HG02763 (cell line): ENCODE measurements around the gene POLD2.
A peak's percentile ranks its signal among the peaks of the same experiment; 100 is the strongest.

Source experiments
- ATAC-seq: cut with Tn5 transposase; IDR thresholded peaks from one replicate; pipeline ENCODE4 v1.9.1; 2021; ENCODE audit warnings: mild to moderate bottlenecking, moderate library complexity; ENCODE audit not compliant: unreplicated experiment

Gene POLD2

DNA sequence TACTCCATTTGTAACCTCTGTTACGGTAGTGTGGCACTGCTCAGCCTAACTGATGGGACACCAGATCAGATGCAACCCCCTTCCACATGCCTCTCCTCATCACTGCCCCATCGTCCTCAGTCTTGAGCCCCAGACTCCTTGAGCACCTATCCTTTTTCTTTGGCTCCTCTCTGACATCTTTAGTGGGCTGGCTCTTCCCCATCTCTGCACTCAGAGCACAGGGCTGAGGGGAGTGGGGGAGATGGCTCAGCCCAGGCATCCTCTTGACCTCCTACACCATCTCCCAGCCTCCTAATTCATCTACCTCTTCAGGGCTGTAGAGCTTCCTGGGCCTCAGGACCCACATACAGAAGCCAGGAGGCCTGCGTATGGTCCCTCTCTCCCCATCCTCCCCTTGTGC is 39.6 kb downstream of the POLD2 start:
- no peak for ATAC-seq

DNA sequence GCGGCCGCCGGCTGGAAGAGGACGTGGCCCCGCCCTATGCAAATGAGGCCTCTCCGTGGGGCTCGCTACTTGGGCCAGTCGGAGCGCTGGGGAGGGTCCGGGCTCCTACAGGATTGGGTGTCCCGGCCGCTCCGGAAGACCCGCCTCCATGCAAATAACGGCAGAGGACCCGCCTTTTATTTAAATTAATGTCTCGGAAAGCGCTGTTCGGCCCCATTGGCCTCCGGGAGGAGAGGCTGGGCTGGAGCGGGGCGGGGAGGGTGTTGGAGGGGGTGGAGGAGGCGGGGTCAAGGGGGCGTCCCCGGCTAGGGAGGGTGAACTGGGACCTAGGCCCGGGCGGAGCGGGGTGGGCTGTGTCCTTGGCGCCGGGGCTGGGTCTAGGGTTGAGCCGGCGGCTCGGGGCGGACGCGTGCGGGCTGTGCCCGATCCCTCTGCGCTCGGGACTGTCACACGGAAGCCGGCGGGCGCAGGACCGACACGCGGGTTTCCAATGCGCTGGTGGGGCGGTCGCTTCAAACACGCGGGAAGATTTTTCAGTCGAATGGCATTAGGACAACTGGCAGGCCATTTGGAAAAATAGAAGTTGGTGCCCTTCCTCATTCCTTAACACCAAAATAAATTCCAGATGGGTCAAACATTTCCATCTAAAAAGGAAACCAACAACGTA is 40.7 kb downstream of the POLD2 start:
- ATAC-seq = peak; percentile 90

DNA sequence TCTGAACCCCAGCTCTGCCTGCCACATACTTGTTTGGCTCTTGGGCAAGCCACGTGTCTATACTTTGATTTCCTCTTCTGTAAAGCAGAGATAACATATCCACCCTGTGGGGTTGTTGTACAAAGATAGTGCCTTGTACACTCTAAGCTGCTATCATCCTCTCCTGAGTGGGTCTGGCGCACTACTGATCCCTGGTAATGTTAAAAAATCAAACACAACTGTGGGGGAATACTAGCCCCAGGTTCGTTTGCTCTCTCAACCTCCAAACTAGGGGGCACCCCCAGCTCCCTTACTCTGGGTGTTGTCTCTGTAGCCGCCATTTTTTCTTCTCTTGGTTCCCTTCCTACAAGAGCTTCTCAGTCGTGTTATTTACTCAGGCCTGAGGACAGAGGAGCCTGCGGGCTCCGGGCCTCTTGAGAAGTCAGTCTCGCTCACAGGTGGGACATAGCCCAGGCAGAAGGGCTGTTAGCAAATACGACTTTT is 42.0 kb downstream of the POLD2 start:
- no peak for ATAC-seq

DNA sequence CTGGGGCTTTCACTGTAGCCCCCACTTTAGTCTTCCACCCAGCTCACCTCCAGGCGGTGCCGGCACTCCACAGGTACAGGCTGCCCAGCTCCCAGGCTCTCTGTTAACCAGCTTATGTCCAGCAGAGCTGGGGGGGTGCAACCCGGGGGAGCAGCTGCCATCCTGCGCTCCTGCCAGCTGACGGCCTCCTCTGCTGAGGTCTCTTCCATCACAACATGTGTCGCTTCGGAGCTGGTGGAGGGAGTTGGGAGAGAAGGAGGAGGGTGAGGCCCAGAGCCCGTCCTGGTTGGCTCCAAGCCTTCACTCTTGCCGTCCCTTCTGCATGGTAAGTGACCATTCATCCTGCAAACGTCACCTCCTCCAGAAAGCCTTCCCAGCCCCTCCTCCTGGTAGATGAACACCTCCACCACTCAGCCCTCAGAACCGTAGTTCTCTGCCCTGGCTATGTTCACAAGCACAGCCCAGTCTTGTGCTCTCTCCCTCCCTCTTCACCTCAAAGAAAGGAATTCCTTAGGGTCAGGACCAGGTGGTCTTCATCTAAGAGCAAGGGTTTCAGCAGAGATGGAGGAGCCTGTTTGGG is 42.6 kb downstream of the POLD2 start:
- no peak for ATAC-seq

DNA sequence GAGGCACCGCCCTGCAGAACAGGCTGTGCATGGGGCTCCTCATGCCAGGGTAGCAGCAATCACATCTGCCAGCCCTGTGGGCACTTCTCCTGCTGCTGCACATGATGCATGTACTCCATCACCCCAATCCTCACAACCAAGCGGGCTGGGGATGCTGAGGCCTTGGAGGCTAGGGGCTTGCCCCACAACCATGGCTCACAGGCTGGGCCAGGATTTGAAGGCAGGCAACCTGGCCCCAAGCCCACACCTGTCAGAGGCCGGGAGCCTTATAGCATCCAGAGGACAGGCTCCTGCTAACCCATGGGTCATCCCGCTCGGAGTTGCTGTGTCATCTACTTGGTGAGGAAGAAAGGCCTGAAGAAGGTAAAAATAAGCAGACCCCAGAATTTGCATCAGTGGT is 43.2 kb downstream of the POLD2 start:
- ATAC-seq = no peak

DNA sequence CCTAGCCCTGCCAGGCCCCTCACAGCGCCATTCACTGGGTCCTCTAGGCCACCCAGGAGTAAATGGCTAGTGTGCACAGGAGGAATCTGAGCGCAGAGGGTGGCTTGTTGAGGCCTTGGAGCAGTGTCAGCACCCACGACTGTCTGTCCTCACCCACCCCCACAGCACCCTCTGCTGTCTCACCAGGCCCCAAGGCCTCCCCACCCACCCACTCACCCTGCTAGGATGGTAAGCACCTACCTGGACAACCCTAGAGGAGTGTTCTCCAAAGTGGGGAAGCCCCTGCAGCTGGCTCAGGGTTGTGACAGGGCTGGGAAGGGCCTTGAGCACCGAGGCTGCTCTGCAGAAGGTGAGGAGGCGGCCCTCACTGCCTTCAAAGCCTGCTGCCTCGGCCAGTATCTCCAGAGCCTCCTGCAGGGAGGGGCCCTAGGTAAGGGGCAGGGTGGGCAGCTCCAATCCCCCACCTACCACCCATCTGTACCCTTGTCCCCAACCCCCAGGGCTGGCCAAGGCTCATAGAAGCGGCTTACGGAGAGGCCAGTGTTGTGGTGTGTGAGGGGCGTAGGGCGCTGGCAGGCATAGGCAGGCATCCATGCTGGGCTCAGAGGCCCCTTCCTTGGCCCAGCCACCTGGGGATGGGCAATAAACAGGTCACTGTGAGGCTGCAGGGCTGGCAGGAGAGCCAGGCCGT is 43.9 kb downstream of the POLD2 start:
- ATAC-seq = no peak

DNA sequence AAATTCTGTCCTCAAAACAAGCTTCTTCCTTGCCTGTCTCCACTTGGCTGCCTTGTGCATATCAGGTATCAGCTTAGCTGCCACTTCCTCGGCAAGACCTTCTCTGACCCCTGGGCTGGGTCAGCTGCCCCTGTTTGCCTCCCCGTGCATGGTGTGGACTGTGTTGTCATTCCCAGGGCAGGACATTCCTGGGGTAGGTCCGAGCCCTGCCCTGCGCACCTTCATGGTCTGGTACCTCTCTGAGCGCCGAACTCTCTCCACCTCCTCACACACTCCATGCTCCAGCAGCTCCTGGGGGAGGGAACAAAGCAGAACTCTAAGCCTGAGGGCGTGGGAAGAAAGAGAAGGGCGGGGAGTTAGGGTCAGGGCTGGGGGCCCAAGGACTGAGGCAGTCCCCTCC is 44.8 kb downstream of the POLD2 start:
- no peak for ATAC-seq

DNA sequence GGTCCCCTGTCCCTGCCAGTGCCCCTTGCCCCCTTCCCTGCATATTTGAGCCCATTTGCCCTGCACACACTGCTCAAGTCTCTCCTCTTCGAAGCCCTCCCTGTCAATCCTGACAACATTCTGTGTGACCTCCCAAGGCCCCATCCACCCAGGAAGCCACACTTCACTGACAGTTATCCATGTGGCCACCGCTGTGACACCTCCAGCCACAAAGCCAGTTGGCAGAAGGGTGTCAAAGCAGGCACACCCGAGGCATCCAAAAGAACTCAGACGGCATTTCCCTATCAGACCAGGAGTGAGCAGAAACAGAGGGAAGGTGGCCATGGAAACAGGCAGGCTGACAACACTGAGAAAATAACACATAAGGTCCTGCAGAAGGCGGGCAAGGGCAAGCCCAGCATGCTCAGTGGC is 45.7 kb downstream of the POLD2 start:
- ATAC-seq = no peak

DNA sequence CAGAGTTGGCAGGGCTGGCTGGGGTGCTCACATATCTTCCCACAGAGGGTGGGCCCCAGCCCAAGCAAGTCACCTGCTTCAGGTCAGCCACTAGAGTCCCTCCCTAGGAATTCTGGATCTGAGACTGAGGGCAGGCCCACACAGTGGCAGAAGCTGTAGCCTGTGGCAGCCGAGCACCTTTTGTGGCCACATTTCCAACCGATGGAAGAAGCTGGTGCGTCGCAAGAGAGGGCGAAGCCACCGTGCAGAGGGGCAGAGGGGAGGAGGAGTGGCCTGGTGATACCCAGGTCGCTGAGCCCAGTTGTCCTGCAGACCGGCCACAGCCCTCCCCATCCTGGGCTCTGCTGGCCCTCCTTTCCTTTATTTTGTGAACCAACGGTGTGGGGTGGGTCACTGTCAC is 46.3 kb downstream of the POLD2 start:
- no peak for ATAC-seq

DNA sequence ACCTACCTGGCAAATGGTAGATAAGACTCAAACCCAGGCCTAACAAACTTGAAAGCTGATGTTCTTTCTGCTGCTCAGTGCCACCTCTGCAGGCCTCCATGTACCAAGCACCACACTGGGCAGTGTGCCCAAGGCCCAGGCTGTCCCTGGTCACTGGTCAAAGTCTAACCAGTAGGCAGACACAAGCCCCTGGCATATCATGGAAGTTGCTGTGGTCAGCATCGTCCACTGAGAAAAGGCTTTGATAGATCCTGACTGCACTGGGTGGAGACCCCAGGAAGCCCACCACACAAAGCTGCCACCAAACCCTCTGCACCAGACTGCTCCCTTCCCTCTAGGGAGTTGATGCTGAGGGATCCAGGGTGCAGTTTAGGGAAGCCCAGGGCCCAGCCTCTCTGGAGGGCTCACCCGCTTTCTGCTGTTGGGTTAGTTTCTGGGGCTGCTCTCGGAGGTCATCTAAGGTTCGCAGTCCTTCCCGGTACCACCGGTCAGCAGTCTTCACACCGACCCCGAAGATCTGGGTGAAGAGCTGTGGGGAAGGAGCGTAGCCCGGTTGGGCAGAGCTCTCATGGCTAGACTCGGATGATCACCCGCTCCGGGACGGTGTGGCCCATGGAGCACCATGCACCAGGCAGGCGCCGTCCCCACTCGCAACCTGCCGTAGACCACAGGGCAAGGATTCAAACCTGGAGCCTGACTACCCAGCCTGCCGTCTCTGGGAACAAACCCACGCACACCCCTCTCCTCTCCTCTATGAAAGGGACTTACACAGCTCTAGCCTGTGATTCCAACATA is 47.0 kb downstream of the POLD2 start:
- no peak for ATAC-seq

DNA sequence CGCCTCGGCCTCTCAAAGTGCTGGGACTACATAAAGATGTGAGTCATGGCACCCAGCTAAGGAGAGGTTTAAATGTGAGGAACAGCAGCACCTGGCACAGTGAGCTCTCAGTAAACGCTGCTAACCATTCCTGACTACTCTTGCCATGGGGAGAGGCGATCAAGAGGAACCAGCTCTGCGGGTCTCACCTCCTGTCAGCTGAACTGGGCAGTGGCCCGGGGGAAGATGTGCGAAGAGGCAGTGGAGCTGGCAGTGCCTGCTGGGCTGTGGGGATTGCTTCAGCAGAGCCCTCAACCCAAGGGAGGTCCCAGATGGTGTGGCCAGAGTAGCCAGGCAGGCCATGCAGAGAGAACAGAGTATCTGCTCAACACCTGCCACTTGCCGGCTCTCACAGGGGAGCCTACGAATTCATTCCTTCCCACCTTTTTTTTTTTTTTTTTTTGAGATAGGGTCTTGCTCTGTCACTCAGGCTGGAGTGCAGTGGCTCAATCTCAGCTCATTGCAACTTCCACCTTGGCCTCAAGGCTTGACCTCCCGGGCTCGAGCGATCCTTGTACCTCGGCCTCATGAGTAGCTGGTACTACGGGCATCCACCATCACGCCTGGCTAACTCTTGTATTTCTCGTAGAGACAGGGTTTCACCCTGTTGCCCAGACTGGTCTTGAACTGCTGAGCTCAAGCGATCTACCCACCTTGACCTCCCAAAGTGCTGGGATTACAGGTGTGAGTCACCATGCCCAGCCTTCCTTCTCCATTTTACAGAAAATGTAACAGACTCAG is 47.9 kb downstream of the POLD2 start:
- ATAC-seq = no peak

DNA sequence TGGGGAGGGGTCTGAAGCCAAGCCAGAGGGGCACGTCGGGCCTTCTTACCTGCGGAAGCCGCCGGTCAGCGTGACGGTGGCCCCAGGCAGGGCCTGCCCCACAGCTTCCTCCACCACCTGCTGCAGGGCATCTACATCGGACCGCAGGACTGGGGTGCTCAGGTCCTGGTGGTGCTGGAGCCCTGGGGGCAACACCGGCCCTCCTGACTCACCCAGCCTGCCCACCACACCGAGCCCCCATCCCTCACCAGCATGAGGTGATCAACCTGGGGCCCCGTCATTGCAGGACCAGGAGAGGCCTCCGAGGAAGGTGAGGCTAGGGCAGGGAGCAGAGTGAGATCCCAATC is 49.0 kb downstream of the POLD2 start:
- no peak for ATAC-seq

DNA sequence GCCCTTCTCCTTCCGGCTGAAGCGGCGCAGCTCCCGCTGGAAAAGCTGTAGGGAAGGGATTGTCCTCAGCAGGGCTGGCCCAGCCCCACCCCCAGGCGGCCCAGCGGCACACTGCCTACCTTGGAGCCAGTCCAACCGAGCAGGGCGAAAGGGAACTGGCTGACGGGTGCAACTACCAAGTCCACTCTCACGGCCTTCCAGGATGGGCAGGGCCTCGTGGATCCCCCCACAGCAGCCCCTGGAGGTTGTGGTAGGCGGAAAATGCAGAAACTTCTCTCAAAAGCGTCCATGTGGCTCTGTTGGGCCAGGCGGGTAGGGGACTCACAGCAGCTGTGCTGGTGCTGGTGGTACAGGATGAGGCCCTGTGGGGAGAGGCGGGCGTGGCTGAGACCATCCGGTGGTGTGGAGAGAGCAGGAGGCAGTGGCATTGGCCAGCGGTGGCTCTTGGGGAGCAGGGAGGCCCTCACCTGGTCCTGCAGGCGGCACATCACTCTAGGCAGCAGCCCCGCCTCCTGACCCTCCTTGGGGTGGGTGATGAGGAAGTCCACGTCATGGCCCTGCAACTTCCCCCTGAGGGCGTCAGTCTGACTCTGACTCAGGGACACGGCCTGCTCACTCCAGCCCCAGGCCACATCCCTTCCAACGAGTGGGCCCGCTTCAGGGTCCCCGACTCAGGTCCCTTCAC is 49.5 kb downstream of the POLD2 start:
- ATAC-seq = no peak

DNA sequence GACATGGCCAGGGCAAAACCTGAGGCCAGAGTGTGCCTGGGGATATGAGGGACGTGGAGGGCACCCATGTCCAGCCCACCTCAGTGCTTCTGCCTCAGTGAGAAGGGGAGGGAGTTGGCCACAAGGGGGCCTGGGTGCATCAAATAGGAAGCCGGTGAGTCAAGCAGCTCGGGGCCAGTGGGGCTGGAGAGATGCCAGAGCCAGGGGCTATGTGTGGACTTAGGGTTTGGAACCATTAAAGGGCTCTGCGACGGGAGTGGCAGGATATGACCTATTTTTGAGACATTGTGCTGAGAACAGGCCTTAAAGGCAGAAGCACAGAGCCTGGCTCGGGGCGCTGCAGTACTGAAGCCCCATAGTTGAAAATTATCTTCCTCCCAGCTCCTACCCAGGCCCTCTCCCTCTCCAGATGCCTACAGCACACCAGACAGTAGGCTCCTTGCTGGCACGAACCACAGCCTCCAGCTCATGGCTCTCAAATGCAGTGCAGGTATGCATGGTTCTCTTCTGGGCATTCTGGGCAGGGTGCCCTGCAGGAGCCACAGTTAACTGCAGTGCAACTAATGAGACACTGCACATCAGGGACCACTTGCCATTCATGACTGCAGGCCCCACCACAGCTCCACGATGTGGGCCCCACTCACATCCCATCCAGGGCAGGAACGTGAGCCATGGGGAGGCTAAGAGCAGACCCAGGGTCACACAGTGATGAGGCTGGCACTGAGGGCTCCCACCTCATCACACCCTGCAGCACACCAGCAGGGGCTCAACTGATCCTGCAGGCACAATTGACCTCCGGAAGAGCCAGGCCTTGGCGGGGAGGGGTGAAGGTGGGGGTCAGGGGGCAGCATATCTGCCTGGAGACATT is 50.8 kb downstream of the POLD2 start:
- no peak for ATAC-seq

DNA sequence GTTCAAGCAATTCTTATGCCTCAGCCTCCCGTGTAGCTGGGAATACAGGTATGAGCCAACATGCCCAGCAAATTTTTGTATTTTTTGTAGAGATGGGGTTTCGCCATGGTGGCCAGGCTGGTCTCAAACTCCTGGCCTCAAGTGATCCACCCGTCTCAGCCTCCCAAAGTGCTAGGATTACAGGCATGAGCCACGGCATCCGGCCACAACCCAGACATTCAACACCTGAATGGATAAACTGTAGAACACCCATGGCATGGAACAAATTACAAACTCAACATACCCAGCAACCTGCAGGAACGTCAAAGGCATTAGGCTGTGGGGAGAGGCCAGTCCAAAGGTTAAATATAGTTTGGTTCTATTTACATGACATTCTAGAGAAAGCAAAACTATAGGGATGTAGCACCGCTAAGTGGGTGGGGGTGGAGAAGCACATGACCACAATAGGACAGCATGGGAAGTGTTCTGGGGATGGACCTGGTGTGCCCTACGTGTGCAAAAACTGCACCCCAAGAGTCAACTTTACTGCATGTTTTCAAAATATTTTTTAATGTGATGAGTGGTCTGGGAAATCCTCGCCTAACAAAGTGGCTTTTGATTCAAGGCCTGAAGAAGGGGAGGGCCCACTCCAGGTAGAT is 51.5 kb downstream of the POLD2 start:
- ATAC-seq = no peak

DNA sequence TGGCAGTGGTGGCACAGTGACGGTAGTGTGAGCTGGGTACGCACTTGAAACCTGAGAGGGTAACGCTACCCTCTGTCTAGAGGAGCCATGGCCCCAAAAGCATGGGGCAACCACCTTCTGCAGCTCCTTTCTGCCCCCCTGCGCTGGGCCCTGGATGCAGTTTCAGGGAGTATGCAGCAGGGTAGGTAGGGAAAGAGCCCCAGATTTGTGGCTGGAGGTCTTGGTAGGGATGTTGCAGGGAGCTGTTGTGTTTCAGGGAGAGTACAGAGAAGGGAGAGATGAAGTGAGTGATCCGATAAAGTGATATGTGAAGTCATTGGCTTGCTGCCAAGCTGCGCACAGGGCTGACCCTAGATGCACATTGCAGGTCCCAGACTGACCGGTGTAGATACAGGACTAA is 55.3 kb downstream of the POLD2 start:
- ATAC-seq = no peak

DNA sequence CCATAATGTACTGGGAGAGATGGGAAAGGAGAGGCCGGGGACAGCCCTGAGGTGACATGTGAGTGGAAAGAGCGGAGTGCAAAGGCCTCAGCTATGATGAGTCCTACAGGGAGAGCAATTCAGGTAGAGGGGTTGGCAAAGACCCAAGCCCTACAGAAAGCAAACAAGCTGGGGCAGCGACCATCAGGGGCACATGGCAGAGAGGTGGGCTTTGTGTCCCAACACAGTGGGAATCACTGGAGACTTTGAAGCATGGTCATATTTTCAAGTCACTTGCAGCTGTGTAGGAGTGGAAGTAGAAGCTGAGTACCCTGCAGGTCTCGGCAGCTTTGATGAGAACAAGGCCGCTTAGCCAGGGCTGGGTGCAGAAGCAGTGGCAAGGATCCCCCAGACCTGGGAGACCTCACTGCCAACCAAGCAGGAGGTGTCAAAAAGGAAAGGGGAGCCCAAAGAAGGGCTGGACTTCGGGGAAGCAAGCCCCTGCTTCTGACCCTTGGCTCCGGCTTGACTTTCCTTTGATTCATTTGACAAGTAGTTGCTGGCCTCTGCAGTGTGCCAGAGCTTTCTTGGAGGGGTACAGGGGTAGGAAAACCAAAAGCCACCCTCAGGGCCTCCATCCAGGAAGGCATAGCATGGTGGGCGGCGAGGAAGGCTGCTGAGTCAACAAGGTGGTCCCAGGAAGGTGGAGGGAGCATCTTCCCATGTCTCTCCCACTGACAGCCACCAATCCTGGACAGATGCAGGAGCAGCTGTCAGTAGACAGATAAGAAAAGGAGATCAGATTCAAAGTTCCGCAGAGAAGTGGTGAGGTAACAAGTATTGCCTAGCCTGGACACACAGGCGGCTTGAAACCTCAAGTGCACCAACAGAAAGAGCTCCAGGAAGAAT is 56.0 kb downstream of the POLD2 start:
- ATAC-seq = no peak

DNA sequence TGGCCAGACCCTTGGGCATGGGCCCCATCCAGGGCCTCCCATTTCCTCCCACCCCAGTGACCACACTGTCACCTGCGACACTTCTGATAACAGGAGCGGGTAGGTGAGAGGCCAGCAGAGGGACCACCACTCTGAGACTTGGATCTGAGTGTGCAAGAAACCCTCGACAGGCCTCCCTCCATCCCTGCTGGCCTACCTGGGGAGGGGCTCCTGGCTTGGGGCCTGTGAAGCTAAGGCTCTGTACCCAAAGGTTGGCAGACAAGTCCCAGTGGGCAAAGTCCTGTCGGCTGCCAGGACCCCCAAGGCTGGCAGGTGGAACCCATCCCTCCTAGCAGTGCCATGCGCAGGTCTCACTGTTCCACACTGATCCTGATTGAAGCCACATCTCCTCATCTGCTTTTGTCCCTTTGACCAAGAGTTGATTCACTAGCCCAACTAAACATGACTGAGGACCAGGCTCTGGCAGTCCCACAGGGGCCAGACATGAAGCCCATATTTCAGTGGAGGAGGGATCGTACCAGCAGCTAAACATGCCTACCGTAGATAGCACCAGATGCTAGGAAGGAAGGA is 56.8 kb downstream of the POLD2 start:
- ATAC-seq = no peak
